ENCODE results near the gene DNAJC12. TPM values are rescaled to one million over a fixed set of nuclear protein-coding genes. Genes with fewer than 3 reads are reported as not detected.

DNAJC12 gene
- polyA plus RNA-seq, 1 of the 3 experiments (the other 2 are of a cell fraction): 7.9 TPM

- POLR2A ChIA-PET: no interaction called here
- no peak overlapping the region for H3K27ac ChIP-seq (ENCODE audit: low read depth in 2 of 2, low read length in 1 of 2)
- no peaks in the 10 kb centered on the region for H3K27me3 ChIP-seq (ENCODE audit: insufficient read depth)
- WGBS (ENCODE audit: low lambda C conversion rate): 82% methylated on average over 10 of the region's 10 CpGs
- no peaks in the 10 kb centered on the region for H3K9me2 ChIP-seq
- H3K4me1 ChIP-seq (ENCODE audit: control insufficient read depth in 1 of 2, insufficient read depth in 2 of 2, low read depth in 1 of 2, low read length in 1 of 2): no peaks in the 10 kb centered on the region
- H3K36me3 ChIP-seq (replicated peaks in 1 of 2; ENCODE audit: control insufficient read depth in 1 of 2, insufficient read depth in 2 of 2, low read length in 1 of 2): peaks cover 0 to 2% of the 10 kb centered on the region in 2 experiments
- H3K79me2 ChIP-seq (ENCODE audit: insufficient read depth): no peaks in the 10 kb centered on the region
- H3F3A ChIP-seq (replicated peaks; ENCODE audit: insufficient read depth): no peaks in the 10 kb centered on the region
- H3K4me3 ChIP-seq (ENCODE audit: low read depth in 2 of 2, low read length in 1 of 2): no peak overlapping the region
- no peak overlapping the region for H3K9ac ChIP-seq
- no peak for DNase-seq
- H4K20me1 ChIP-seq (ENCODE audit: insufficient read depth): no peaks in the 10 kb centered on the region
- no peak overlapping the region for H2AFZ ChIP-seq (ENCODE audit: low read depth)
- TF ChIP-seq RXRA (IDR thresholded peaks at IDR 0.05; ENCODE audit: borderline replicate concordance, low read depth) (no peak), USF1 (IDR thresholded peaks at IDR 0.05; ENCODE audit: borderline replicate concordance, low read depth) (no peak), MAX (IDR thresholded peaks at IDR 0.05; ENCODE audit: low read depth) (no peak), POLR2AphosphoS5 (IDR thresholded peaks at IDR 0.05; ENCODE audit: low read depth, low read length) (no peak), FOSL2 (IDR thresholded peaks at IDR 0.05; ENCODE audit: borderline replicate concordance, low read depth) (no peak), PBX3 (IDR thresholded peaks at IDR 0.05) (no peak), REST (IDR thresholded peaks at IDR 0.05; ENCODE audit: low read depth, low read length) (no peak), GABPA (IDR thresholded peaks at IDR 0.05; ENCODE audit: low read depth) (no peak), SMC3 (IDR thresholded peaks at IDR 0.05; ENCODE audit: low read depth, low read length) (no peak), MEF2A (IDR thresholded peaks at IDR 0.05; ENCODE audit: borderline replicate concordance, low read depth) (no peak), FOXJ3 (CRISPR knock-in tag; IDR thresholded peaks at IDR 0.05) (no peak), JUND (IDR thresholded peaks at IDR 0.05) (no peak), GATA2 (CRISPR knock-in tag; IDR thresholded peaks at IDR 0.05) (no peak), SIN3A (IDR thresholded peaks at IDR 0.05; ENCODE audit: borderline replicate concordance, low read depth, low read length) (no peak), MXI1 (IDR thresholded peaks at IDR 0.05; ENCODE audit: low read depth, low read length) (no peak), EZH2phosphoT487 (IDR thresholded peaks at IDR 0.05; ENCODE audit: borderline replicate concordance, low read depth) (no peak), NRF1 (IDR thresholded peaks at IDR 0.05; ENCODE audit: low read depth, low read length) (no peak)
- CTCF ChIA-PET: interaction anchor here (1.5 kb wide), 1 partner anchor 18 kb away, joined by 4 read pairs; no protein-coding TSS in a partner anchor
- no peak overlapping the region for H3K4me2 ChIP-seq
- no peaks in the 10 kb centered on the region for H3K9me3 ChIP-seq
These were observed 35.0 kb downstream of the DNAJC12 start for GRCh38 chr10:67802767-67803538.
